OCI-LY7 (cell line): ENCODE measurements around the gene SUPT4H1. TPM values are rescaled to one million over a fixed set of nuclear protein-coding genes. Genes with fewer than 3 reads are reported as not detected.

ENCODE experiments used
- BruUV-seq: library from RNA; stranded (reverse); fragments of 400-500 nt; replicated peaks from 2 replicates; lab custom pipeline; 2021; lab: Mats Ljungman, UMichigan
- CTCF ChIA-PET: fragments of 300-600 bp; sonication (Branson Sonifier 250); formaldehyde crosslinking; loops from one replicate; lab custom pipeline; 2022; ENCODE audit warnings: antibody characterized with exemption; ENCODE audit not compliant: unreplicated experiment; lab: Charles Lee
- POLR2A ChIA-PET: fragments of 300-600 bp; sonication (Branson Sonifier 250); formaldehyde crosslinking; loops from one replicate; lab custom pipeline; 2022; ENCODE audit warnings: antibody characterized with exemption; lab: Charles Lee
- DNase-seq: peaks from one replicate; pipeline ENCODE4 v3.0.0-alpha.2; 2015; ENCODE audit warnings: low spot score
- H2AFZ ChIP-seq: fragments of 200-600 bp; sonication (generic), shearing (Covaris generic); 2 replicates; pipeline ENCODE4 v1.6.1; 2014; ENCODE audit warnings: mild to moderate bottlenecking, antibody characterized with exemption, low read length, moderate library complexity
- H3K27ac ChIP-seq: fragments of 200-600 bp; sonication (generic); 2 replicates; pipeline ENCODE4 v1.5.1; 2014; ENCODE audit warnings: mixed run types, low read depth, mild to moderate bottlenecking, moderate library complexity, low read length, inconsistent platforms; ENCODE audit not compliant: poor library complexity, severe bottlenecking
- H3K36me3 ChIP-seq: fragments of 200-600 bp; sonication (generic); 2 replicates; pipeline ENCODE4 v1.6.1; 2014; ENCODE audit warnings: mild to moderate bottlenecking, antibody characterized with exemption, low read length, moderate library complexity, mixed read lengths; ENCODE audit not compliant: insufficient read depth
- H3K4me1 ChIP-seq: fragments of 200-600 bp; sonication (generic); 2 replicates; pipeline ENCODE4 v1.5.1; 2014; ENCODE audit warnings: mild to moderate bottlenecking, low read length; ENCODE audit not compliant: insufficient read depth, poor library complexity, severe bottlenecking
- H3K4me2 ChIP-seq: fragments of 200-600 bp; sonication (generic); 2 replicates; pipeline ENCODE4 v1.6.1; 2014; ENCODE audit warnings: mild to moderate bottlenecking, low read length
- H3K4me3 ChIP-seq: fragments of 200-600 bp; sonication (generic); 2 replicates; pipeline ENCODE4 v1.5.1; 2014; ENCODE audit warnings: mild to moderate bottlenecking, low read depth, low read length; ENCODE audit not compliant: poor library complexity, severe bottlenecking
- H3K79me2 ChIP-seq: fragments of 200-600 bp; sonication (generic); 2 replicates; pipeline ENCODE4 v1.6.1; 2016; ENCODE audit warnings: low read depth, mild to moderate bottlenecking, low read length, moderate library complexity, mixed read lengths; ENCODE audit not compliant: insufficient read depth
- H3K9me2 ChIP-seq: fragments of 200-600 bp; sonication (generic); 2 replicates; pipeline ENCODE4 v1.6.1; 2016; ENCODE audit warnings: mild to moderate bottlenecking, low read length, mixed read lengths; ENCODE audit not compliant: insufficient read depth
- H3K9me3 ChIP-seq: fragments of 200-600 bp; sonication (generic); 2 replicates; pipeline ENCODE4 v1.6.1; 2014; ENCODE audit warnings: mild to moderate bottlenecking, mixed run types, low read length, mixed read lengths
- H4K20me1 ChIP-seq: fragments of 200-600 bp; sonication (generic); 2 replicates; pipeline ENCODE4 v1.6.1; 2014; ENCODE audit warnings: mild to moderate bottlenecking, antibody characterized with exemption, low read length, moderate library complexity, mixed read lengths; ENCODE audit not compliant: insufficient read depth
- CTCF ChIP-seq: fragments of 200-600 bp; sonication (generic); conservative IDR thresholded peaks from 2 replicates; pipeline ENCODE4 v1.5.1; 2014; ENCODE audit warnings: mild to moderate bottlenecking, antibody characterized with exemption, low read length, moderate library complexity, mixed read lengths
- EZH2phosphoT487 ChIP-seq: fragments of 200-600 bp; sonication (generic); IDR thresholded peaks from 2 replicates; pipeline ENCODE4 v1.6.1; 2018; ENCODE audit warnings: low read depth, borderline replicate concordance, mild to moderate bottlenecking, mixed run types, antibody characterized with exemption, low read length, moderate library complexity, mixed read lengths
- intact Hi-C: fragments of 100-400 bp; cut with micrococcal nuclease; formaldehyde crosslinking; loops from one replicate; pipeline ENCODE4 v1.10.0; 2022; ENCODE audit not compliant: unreplicated experiment
- total RNA-seq, 2 experiments: library from RNA; depleted of rRNA in 1 of 2; stranded (reverse); fragments of >200 nt in 1 of 2; shearing (Covaris generic) in 1 of 2; gene quantifications; 2 replicates each; pipeline ENCODE4 v1.2.3, GENCODE V29; 2014 to 2022

SUPT4H1 gene
- total RNA-seq, 2 experiments from 2014 or later, result 56.5 to 65.5 TPM

DNA sequence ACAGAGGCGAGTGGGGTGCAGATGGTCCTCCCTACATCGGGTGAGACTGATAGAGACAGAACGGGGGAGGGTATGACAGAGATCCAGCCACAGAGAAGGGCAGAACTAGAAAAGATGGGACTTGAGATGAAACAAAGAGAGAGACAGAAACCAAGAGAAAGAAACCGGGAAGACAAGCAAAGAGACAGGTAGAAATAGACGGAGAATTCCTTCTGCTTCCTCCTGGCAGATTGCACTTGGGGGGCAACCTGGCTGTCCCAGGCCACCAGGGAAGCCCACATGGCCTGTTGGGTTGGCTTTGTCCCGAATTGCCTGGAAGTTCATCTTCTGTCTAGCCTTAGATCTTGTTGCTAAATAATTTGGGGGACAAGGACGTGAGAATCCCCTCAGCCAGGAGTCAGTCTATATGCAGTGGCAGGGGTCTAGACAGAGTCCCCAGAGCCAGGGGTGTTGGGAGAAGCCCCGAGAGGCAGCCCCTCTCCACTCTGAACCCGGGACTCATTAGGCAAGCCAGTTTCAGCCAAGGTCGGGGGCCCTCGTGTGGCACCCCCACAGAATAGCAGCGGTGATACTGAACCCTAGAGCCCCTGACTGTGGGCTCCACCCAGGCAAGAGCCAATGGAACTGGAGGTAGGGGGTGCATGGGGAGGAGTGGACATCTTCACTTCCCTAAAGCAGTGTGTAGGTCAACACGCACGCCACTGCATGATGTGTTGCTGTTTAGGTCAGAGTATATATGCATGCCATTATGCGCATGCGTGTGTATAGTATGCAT is 22.8 kb downstream of the SUPT4H1 start:
- intact Hi-C loops, result loop anchor here (1.0 to 2.0 kb wide), 2 partner anchors 10 to 88 kb away; partner anchors contain the start of gene RNF43
- Histone ChIP-seq H3K36me3 (peaks cover 28% of the 10 kb centered on the region), H3K9me2 (no peaks in the 10 kb centered on the region), H4K20me1 (0 out of 2 replicates have a peak, but pooled peaks cover 6% of the 10 kb centered on the region), H2AFZ (no peak overlapping the region), H3K27ac (peak overlapping the region; percentile 99), H3K4me2 (peak overlapping the region; percentile 92), H3K4me1 (peaks cover 55% of the 10 kb centered on the region), H3K9me3 (no peaks in the 10 kb centered on the region), H3K79me2 (peaks cover 27% of the 10 kb centered on the region), H3K4me3 (peak overlapping the region; percentile 98)
- TF ChIP-seq EZH2phosphoT487 (no peak), CTCF (peak; percentile 78)
- ChIA-PET CTCF (interaction anchor here (1.4 to 1.7 kb wide), 2 partner anchors 8 to 11 kb away, joined by 5 to 7 read pairs; no protein-coding TSS in a partner anchor), POLR2A (interaction anchor here (1.3 to 1.8 kb wide), 2 partner anchors 11 to 14 kb away, joined by 5 to 16 read pairs; no protein-coding TSS in a partner anchor)
- no TSS peak for BruUV-seq
- peak; percentile 92 for DNase-seq

DNA sequence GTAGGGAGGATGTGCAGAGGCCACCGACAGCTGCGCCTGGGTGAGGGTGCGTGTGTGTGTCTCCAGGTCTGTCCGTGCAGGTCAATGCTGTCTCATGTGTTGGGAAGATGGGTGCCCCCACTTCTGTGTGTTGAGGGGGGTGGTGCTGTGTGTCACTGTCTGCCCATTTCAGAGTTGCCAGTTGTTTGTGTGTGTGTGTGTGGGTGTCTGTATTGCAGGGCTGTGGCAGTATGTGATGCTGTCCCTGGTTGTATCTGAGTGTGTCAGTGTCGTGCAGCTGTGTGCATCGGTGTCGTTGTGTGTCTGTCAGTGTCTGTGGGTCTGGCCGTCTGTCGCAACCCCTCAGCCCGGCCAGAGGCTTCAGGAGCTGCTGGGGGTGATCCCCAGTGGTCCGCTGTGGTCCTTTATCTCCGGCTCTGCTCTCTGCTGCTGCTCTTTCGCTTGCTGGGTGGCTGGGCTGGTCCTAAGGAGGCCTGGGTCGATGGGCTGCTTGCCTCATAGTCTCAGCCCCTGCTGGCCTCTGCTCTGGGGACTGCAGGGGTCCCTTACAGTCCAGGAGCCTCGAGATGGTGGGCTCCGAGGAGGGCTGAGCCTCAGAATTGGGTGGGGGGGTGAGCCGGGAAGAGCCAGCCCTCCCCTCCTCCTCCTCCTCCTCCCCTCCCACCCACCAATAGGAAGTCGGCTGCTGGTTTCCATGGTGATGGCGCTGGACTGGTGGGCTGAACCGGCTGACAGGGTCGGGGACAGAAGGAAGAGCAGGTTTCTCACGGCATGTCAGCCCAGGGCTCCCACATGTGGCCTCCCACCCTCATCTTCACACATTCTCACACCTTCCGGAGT is 23.6 kb downstream of the SUPT4H1 start, which contains the start of gene TSPOAP1:
Gene TSPOAP1 (minus strand): TSS at position 601 of the 840 bp plus-strand sequence. CDS start 875 bp downstream, outside the sequence.
- DNase-seq, result peak; percentile 89
- no peak within 1 kb of the TSS for H2AFZ ChIP-seq
- peaks cover 28% of the 10 kb centered on the region for H3K36me3 ChIP-seq
- TF ChIP-seq CTCF, result 0 out of 2 replicates have a peak, but pooled peaks have one; percentile 8
- TF ChIP-seq EZH2phosphoT487, result no peak
- H3K9me3 ChIP-seq, result no peaks in the 10 kb centered on the region
- peaks cover 47% of the 10 kb centered on the region for H3K4me1 ChIP-seq
- H3K79me2 ChIP-seq, result peaks cover 19% of the 10 kb centered on the region
- peak within 1 kb of the TSS; percentile 92 for H3K4me2 ChIP-seq
- ChIA-PET CTCF (interaction anchor here (0.9 to 1.7 kb wide), 4 partner anchors 9 to 16 kb away, joined by 4 to 7 read pairs (median 6); no protein-coding TSS in a partner anchor), POLR2A (interaction anchor here (0.8 to 1.8 kb wide), 5 partner anchors 9 to 16 kb away, joined by 3 to 23 read pairs (median 9); no protein-coding TSS in a partner anchor)
- intact Hi-C loops, result loop anchor here (1.0 to 2.0 kb wide), 3 partner anchors 11 to 88 kb away; partner anchors contain the start of gene RNF43
- 0 out of 2 replicates have a peak, but pooled peaks cover 6% of the 10 kb centered on the region for H4K20me1 ChIP-seq
- peak within 1 kb of the TSS; percentile 98 for H3K4me3 ChIP-seq
- no TSS peak for BruUV-seq
- no peaks in the 10 kb centered on the region for H3K9me2 ChIP-seq
- H3K27ac ChIP-seq, result peak within 1 kb of the TSS; percentile 99
